GM21526 (cell line): Measurements from ENCODE around the gene VCAN.
"Not testable (repeated sequence)": the region's sequence is repeated elsewhere in the genome, so short reads cannot be mapped to it uniquely, and the experiment has no call there.

Source experiments
- ATAC-seq: cut with Tn5 transposase; IDR thresholded peaks from one replicate; pipeline ENCODE4 v1.9.1; 2021; ENCODE audit warnings: moderate library complexity; ENCODE audit not compliant: unreplicated experiment, low FRiP score

Gene VCAN

DNA sequence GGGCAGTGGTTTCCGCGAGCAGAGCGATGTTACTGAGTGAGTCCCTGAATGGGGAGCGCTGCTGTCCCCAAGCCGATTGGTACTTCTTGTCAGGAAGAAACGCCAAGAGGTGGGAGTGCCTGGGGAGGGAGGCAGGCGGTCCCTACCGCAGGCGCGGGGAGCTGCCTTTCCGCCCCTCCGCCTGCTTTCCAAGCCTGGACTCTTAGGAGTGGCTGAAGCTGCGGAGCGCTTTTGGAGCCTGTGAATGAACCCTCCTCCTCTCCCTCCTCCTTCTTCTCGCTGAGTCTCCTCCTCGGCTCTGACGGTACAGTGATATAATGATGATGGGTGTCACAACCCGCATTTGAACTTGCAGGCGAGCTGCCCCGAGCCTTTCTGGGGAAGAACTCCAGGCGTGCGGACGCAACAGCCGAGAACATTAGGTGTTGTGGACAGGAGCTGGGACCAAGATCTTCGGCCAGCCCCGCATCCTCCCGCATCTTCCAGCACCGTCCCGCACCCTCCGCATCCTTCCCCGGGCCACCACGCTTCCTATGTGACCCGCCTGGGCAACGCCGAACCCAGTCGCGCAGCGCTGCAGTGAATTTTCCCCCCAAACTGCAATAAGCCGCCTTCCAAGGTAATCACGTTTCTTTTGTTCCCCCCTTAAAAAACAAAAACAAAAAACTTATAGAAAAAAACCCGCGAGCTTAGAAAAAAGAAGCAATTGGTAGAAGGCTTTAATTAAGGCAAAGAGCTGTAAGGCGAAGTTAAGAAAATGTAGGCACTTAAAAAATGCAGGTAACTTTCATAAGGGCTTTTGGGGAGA lies at the start of gene VCAN:
VCAN (plus strand) TSS at position 340 of the 808 bp plus-strand sequence. CDS start 11,775 bp downstream, outside the sequence.
- ATAC-seq, result no peak

DNA sequence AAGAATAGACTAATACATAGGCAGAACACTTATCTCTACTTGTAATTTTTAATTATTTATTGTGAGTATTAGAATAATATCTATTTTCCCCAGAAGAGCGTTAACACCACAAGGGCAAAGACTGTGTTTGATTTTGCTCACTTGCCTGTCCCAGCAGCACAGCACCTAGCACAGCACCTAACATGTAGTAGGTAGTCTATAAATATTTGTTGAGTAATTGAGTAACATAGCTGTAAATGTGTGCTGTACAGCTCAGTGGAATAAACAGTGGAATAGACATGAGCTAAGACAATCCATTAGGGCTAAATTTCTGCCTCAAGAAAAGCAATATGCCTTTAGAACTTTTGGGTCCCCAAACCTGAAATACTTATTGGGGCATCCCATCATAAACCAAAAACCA lies 49.3 kb upstream of the VCAN start:
- no peak for ATAC-seq

DNA sequence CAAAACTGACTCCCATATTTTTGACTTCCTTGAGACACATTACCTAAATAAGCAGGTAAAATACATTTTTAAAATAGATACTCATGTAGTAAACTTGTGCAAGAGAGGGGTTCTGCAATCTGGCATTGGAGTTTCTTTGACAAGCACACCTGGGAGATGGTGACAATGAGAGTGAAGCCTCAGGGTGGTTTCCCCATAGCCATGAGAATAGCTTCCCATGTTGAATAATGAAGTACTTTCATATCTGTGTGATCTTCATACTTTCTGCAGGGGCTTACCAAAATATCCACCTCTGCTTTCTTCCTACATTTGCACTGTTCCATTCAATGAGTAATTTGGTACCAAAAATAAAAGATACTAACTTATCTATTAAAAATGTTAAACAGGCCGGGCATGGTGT lies 44.7 kb upstream of the VCAN start:
- no peak for ATAC-seq

DNA sequence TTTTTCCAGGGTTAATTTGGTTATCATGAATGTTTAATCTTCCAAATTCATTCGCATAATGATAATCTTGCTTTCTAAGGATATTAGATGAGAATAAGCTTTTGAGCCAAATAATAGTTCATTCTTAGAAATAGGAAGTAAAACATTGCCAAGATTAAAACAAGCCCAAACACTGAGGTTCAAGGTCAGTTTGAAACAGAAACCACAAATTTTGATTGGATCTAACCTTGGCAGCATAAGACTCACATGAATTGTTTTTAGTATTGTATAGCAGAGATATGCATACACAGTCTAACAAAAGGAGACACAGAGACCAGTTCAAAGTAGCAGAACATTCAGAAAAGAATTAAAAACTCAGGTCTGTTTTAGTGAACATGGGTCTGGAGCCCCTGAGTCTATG lies 43.4 kb upstream of the VCAN start:
- ATAC-seq, result no peak

DNA sequence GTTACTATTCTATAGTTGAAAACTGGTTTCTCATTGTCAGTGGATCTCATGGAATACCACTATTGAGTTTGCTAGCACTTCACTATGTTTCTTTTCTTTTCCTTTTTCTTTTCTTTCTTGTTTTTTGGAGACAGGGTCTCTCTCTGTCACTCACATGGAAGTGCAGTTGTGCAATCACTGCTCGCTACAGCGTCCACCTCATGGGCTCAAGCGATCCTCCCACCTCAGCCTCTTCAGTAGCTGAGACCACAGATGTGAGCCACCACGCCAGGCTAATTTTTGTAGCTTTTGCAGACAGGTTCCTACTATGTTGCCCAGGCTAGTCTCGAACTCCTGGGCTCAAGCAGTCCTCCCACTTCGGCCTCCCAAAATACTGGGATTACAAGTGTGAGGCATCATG lies 42.7 kb upstream of the VCAN start:
- no peak for ATAC-seq

DNA sequence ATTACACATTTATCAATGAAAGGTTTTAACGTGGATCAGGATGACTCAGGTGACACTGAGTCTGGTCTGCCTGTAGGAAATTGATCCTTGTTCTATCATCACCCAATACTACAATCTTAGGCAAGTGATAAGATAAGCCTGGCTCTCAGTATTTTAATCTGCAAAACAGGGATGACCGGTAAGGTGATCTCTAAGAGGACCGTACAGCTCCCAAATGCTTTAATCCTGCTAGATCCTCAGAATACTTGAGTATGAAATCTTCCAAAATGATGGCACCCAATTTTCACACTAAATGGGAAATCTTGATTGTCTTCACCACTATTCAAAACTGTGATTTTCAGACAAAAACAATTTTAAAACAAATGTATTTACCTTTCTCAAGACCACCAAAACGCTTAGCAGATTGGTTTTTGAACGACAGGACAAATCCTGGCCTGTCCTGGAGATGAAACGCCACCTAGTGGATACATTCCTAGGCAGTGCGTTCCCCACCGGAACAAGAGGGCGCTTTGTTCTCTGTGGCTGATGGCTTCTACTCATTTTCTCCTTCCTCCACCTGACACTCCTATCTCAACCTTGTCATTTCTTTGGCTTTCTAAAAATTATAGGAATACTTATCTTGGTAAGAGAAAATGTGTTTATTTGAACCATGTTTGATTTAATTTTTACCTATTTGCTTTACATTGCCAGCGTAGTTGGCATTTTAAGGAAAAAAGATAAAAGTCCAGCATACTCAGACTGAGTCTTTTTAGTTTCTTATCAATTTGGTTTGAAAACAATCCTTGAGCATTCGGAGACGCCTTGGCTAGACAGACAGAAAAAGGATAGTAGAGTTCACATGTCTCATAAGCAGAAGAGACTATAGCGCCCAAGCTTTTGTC lies 41.2 kb upstream of the VCAN start:
- peak; percentile 85 for ATAC-seq

DNA sequence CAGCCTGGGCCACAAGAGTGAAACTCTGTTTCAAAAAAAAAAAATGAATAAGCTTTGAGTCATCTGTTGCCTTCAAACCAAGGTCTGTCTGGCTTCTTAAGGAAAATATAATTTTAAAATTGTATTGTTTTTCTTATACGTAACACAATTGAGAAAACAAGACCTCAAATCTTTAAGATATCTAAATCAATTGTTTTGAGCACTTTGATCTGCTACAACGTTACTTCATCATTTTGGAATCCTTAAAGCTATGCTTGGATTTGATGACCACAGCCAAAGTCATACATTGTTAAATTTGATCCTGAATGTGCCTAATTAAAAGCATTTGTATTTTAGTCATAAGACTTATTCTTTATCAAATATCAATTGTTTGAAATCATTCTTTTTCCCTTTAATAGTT lies 37.7 kb upstream of the VCAN start:
- ATAC-seq, result no peak

DNA sequence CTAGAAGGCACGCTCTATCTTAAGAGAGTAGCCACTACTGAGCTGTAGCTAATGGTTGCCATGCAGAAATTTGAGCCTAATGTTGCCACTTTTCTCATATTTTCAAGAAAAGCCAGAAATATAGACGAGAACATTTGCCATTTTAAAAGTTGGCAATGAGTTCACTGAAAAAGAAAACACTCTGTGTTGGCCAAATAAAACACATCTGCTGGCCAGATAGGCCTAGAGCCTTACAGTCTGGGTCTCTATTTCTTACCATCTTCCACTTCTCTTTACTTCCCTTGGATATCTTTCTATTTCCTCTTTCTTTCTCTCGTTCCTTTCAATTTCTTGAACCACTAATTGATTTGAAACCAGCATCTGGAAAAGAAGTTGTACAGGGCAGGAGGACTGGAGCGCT lies 36.6 kb upstream of the VCAN start:
- ATAC-seq, result no peak

DNA sequence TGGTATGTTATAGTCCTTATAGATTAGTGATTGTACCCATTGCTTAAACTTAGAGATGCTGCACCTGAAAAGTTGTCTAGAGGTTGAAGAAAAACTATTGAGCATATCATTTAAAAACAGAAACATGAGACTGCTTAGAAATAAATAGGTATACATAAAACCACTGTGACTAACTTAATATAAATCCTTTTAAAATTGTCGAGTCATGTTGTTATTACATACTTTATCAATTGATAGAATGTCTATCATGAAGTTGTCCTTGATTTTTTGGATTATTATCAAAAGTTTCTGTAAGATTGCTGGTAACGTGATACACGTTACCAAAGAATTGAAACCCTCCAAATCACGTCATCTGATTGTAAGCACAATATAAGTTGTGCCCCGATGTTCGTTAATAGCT lies 35.3 kb upstream of the VCAN start:
- ATAC-seq, result no peak

DNA sequence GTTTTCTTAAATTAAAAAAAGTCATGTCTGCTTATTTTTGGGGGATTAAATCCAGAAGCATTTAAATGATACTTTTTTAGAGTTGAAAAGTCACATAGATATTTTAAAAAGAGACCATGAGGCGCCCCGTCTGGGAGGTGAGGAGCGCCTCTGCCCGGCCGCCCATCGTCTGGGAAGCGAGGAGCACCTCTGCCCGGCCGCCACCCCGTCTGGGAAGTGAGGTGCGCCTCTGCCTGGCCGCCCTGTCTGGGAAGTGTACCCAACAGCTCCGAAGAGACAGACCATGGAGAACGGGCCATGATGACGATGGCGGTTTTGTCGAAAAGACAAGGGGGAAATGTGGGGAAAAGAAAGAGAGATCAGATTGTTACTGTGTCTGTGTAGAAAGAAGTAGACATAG lies 33.8 kb upstream of the VCAN start:
- ATAC-seq, result not testable (repeated sequence)

DNA sequence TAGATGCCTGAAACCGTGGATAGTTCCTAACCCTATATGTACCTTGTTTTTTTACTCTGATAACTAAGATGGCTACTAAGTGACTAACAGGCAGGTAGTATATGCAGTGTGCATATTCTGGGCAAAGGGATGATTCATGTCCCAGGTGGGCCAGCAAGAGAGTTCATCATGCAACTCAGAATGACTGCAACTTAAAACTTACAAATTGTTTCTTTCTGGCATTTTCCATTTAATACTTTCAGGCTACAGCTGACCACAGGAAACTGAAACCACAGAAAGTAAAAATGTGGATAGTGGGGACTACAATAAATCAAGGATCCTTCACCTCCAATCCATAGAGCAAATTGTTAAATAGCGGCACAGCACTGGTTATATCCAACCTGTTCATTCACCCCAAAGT lies 30.7 kb upstream of the VCAN start:
- no peak for ATAC-seq

DNA sequence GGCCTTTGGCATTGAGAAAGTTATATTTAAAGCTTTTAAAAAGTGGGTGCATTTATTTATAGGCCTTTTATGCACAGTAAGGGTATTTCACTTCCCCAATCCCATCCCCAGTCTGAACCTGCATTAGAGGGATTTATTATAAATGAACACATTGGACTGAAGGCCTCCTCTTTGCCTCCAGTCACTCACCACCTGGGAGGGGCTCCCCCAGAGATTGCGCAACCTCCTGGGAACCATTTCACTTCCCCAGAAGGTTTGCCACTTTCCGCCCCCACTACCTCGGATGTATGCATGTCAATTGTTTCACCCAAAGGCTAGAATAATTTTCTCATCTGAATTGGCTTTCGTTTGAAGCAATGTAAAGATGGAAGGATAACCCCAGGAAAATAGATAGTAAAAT lies 29.8 kb upstream of the VCAN start:
- ATAC-seq, result no peak

DNA sequence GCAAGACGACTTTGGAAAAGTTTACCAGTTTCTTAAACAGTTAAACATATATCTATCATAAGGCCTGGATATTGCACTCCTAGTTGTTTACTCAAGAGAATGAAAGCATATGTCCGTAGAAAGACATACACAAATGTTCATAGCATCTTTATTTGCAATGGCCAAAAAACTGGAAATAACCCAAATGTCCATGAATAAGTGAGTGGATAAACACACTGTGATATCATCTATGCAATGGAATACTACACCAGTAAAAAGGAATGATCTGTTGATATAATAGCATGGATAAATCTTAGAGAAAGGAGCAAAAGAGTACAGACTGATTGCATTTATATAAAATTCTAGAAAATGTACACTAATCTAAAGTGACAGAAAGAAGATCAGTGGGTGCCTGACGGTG lies 28.0 kb upstream of the VCAN start:
- ATAC-seq, result no peak

DNA sequence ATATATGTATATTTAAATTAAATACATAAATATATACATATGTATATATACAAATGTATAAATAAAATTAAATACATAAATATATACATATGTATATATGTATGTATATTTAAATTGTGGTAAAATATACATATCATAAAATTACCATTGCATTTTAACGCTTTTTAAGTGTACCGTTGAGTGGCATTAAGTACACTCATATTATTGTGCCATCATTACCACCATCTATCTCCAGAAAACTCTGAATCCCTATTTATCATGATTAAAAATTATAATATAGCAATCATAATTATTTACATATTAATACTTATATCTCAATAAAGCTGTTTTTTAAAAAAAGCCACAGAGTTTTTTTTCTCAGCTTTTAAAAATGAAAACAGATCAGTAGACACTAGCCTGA lies 27.1 kb upstream of the VCAN start:
- ATAC-seq, result no peak

DNA sequence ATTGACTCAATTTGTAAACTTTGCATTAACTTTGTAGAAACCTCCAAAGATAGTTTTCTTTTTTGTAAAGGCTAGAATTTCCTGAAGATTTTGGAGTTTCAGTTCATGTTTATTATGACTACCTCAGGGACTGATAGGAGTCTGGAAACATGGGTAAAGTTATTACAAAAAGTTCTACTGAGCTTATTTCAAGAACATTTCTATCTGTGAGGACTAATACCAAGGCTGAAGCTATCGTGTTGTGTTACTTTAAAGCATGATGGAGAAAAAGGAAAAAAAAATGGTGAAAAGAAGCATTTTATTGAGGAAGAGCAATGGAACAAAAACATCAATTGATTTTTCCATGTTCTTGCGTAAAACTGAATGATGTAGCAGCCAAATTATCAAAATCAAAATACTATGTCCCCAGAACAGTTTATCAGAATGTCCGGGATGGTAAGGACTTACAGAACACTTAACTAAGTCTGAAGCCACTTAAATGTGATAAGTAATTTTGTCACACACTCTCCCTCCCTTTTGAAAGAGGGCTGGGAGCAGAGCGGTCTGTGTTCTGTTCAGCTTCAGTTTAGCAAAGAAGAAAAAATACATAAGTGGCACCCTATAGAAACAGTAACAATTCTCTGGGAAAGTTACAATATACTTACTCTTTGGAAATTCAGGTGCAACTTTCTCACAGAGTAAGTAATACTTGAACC lies 25.1 kb upstream of the VCAN start:
- no peak for ATAC-seq

DNA sequence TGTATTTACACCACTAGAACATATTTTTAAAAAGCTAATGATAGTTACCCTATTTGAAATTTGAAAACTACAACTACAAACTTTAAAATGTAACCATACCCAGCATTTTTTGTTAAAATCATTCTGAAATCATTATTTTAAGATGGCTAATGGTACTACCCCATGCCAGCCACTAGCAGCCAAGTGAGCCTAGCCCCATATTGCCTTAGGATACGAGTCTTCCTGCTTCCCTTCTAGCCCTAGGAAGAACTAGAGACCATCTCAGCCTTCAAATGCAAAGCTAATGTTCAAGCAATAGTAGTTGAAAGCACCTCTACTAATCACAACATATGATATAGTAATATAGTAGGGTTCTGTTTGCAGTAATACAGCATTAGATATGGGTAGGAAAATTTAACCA lies 24.0 kb upstream of the VCAN start:
- ATAC-seq, result no peak

DNA sequence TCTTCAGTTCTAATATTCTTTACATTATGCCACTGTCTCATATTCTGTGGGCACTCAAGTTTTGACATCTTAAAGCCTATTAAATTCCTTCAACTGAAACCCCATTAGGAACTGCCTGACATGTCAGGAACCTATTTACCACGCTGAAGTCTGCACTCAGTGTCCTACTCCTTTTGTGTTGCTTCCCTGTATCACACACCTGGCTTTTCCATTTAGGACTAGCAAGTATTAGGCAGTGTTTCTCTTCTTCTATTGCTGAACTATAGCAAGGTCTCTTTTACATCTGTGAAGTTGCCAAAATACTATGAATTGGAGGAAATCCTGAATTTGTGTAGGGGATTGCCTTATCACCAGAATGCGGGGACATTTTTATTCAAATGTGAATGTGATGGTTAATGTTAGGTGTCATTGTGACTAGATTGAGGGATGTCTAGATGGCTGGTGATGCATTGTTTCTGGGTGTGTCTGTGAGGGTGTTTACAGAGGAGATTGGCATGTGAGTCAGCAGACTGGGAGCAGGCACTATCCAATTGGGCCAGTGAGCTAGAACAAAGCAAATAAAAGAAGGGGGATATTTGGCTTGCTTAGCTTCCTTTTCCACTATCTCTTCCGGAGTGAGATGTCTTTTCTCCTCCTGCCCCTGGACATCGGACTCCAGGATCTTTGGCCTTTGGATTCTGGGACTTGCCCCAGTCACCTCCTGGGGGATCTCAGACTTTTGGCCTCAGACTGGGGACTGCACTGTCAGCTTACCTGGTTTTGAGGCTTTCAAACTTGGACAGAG lies 21.2 kb upstream of the VCAN start:
- ATAC-seq, result no peak

DNA sequence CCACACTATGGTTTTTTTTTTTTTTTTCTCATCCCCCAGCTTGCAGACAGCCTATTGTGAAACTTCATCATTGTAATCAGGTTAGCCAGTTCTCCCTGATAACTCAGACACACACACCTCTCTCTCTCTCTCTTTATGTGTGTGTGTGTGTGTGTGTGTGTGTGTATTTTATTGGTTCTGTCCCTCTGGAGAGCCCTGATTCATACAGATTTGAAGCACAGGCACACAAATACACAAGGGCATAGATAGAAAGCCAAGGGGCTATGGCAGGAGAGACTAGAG lies 20.6 kb upstream of the VCAN start:
- no peak for ATAC-seq

DNA sequence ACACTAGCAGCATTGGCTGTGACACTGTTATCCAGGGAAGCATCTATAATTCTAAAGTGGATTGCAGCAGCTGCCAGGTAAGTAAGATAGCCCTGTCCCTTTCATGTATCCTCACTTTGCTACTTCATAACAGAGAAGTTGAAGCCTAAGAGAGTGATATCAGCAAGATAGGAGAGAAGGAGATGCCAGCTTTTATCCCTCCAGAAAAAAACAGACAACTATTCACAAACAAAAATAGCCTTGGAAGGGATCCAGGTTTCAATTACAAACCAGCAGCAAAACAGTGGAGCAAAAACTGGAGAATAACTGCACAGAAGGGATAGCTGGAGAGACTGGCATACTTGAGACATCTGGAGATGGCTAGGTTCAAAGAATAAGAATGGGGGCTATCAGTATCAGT lies 19.6 kb upstream of the VCAN start:
- ATAC-seq, result no peak

DNA sequence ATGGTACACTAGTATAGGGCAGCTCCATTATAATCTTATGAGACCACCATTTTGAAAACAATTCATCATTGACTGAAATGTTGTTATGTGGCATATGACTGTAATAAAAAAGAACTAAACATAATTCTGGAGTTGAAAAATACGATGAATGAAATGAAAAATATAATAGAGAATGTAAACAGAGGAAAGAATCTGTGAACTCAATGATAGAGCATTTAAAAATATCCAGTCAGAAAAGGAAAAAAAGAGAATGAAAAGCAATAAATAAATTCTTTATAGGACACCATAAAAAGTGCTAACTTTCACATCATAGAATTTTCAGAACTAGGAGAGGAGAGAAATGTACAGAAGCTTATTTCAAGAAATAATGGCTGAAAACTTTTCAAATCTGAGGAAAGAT lies 17.6 kb upstream of the VCAN start:
- no peak for ATAC-seq

DNA sequence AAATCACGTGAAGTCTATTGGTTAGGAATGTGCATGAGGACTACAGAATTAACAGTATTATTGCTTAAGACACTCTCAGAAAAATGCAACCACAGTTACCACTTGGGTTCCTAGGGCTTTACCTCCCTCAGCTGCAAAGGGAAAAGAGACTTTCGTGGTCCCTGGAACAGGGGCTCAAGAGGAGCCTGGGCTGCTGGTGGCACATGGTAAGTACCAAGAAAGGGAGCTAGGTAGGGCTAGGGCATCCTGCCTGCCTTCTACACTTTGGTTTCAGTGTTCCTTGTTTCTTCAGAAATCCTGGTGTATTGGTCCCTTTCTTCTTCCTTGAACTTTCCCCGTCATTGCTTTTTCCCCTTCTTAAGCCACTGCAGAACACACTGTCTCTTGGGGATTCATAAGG lies 7.3 kb upstream of the VCAN start:
- ATAC-seq, result no peak
